HepG2 (cell line): ENCODE data around the gene RABGAP1L. TPM values are rescaled to one million over a fixed set of nuclear protein-coding genes. Genes with fewer than 3 reads are reported as not detected.

Experiments used
- CEBPZ ChIP-seq: IDR thresholded peaks from 2 replicates; pipeline ENCODE4 v1.6.1; 2012; ENCODE audit warnings: low read length, improper control_type of control experiment
- DZIP1 ChIP-seq: sonication (generic); formaldehyde crosslinking; IDR thresholded peaks from 2 replicates; pipeline ENCODE4 v1.5.0; 2020; ENCODE audit warnings: mild to moderate bottlenecking, missing genetic modification reagents
- GTF2F1 ChIP-seq: fragments of 150-350 bp; IDR thresholded peaks from 2 replicates; pipeline ENCODE4 v1.6.1; 2014; ENCODE audit warnings: low read length
- JUN ChIP-seq: sonication (generic); formaldehyde crosslinking; IDR thresholded peaks from 2 replicates; pipeline ENCODE4 v1.4.0; 2020; ENCODE audit warnings: mild to moderate bottlenecking, missing genetic modification reagents
- MAFG ChIP-seq: sonication (generic); formaldehyde crosslinking; IDR thresholded peaks from 2 replicates; pipeline ENCODE4 v1.5.1; 2020; ENCODE audit warnings: mild to moderate bottlenecking, missing genetic modification reagents
- PBX3 ChIP-seq: sonication (generic); formaldehyde crosslinking; IDR thresholded peaks from 2 replicates; pipeline ENCODE4 v1.8.1; 2023; ENCODE audit warnings: missing genetic modification reagents, inconsistent platforms, borderline replicate concordance
- SNAPC5 ChIP-seq: sonication (generic); formaldehyde crosslinking; IDR thresholded peaks from 2 replicates; pipeline ENCODE4 v1.8.1; 2023; ENCODE audit warnings: mild to moderate bottlenecking, missing genetic modification reagents, borderline replicate concordance
- YEATS2 ChIP-seq: sonication (generic); formaldehyde crosslinking; IDR thresholded peaks from 2 replicates; pipeline ENCODE4 v1.4.0; 2020; ENCODE audit warnings: missing genetic modification reagents, borderline replicate concordance
- ZNF124 ChIP-seq: sonication (generic); formaldehyde crosslinking; IDR thresholded peaks from 2 replicates; pipeline ENCODE4 v1.4.0; 2020; ENCODE audit warnings: missing genetic modification reagents
- ZNF280D ChIP-seq: sonication (generic); formaldehyde crosslinking; IDR thresholded peaks from 2 replicates; pipeline ENCODE4 v1.5.1; 2020; ENCODE audit warnings: mild to moderate bottlenecking, missing genetic modification reagents
- ZNF484 ChIP-seq: sonication (generic); formaldehyde crosslinking; IDR thresholded peaks from 2 replicates; pipeline ENCODE4 v1.5.1; 2020; ENCODE audit warnings: mild to moderate bottlenecking, low read depth, missing genetic modification reagents, borderline replicate concordance
- ZNF768 ChIP-seq: sonication (generic); formaldehyde crosslinking; IDR thresholded peaks from 2 replicates; pipeline ENCODE4 v1.4.0; 2020; ENCODE audit warnings: missing genetic modification reagents
- ZSCAN22 ChIP-seq: sonication (generic); formaldehyde crosslinking; IDR thresholded peaks from 2 replicates; pipeline ENCODE4 v1.4.0; 2020; ENCODE audit warnings: mild to moderate bottlenecking, missing genetic modification reagents
- ZUFSP ChIP-seq: sonication (generic); formaldehyde crosslinking; IDR thresholded peaks from 2 replicates; pipeline ENCODE4 v1.9.0; 2021; ENCODE audit warnings: missing genetic modification reagents, mild to moderate bottlenecking, borderline replicate concordance
- polyA plus RNA-seq, 8 experiments: library from polyadenylated mRNA; depleted of rRNA in 3 of 8; stranded (reverse) in 7 of 8; unstranded in 1 of 8; fragments of >200 nt; fragmentation: Illumina TruSeq in 4 of 8; extraction: Trizol in 4 of 8; gene quantifications; 2 replicates each; pipeline versions ENCODE4 v1.2.1 to v1.2.3, GENCODE V29; 2011 to 2016; ENCODE audit warnings: low read depth in 4 of 8, missing spikeins in 1 of 8, mixed read lengths in 1 of 8; ENCODE audit not compliant: insufficient read depth in 1 of 8
- total RNA-seq, 5 experiments: library from RNA; depleted of rRNA; stranded (reverse); fragments of >200 nt; fragmentation: Illumina TruSeq; extraction: Trizol; gene quantifications; 2 replicates each; pipeline ENCODE4 v1.2.3, GENCODE V29; 2016; ENCODE audit warnings: low read depth in 1 of 5

Gene RABGAP1L
- total and polyA plus RNA-seq, 2 of the 13 experiments (the other 11 are each of a cell fraction or from before 2014, with no cell fraction given) = 7.9 to 22.6 TPM

- TF ChIP-seq CEBPZ (no peak), SNAPC5 (no peak), ZNF124 (peak; percentile 37; the same call in 1 of the 2 replicates), ZUFSP (CRISPR knock-in tag) (no peak), YEATS2 (CRISPR knock-in tag) (peak; percentile 87; the same call in 1 of the 2 replicates), ZNF280D (CRISPR knock-in tag) (no peak), GTF2F1 (peak; percentile 67; the same call in 1 of the 2 replicates), ZNF768 (CRISPR knock-in tag) (no peak), MAFG (CRISPR knock-in tag) (no peak), ZNF484 (CRISPR knock-in tag) (no peak), JUN (CRISPR knock-in tag) (no peak), ZSCAN22 (no peak), PBX3 (CRISPR knock-in tag) (0 out of 2 replicates have a peak, but pooled peaks have one; percentile 45), DZIP1 (CRISPR knock-in tag) (no peak)
Measured at GRCh38 chr1:175023043-175023921, 864.0 kb downstream of the RABGAP1L start, which contains the start of gene MRPS14 (continued).
